ENCODE measurements around the gene PRAMEF12.
"Not testable (repeated sequence)": the region's sequence is repeated elsewhere in the genome, so short reads cannot be mapped to it uniquely, and the experiment has no call there.

PRAMEF12 gene

DNA sequence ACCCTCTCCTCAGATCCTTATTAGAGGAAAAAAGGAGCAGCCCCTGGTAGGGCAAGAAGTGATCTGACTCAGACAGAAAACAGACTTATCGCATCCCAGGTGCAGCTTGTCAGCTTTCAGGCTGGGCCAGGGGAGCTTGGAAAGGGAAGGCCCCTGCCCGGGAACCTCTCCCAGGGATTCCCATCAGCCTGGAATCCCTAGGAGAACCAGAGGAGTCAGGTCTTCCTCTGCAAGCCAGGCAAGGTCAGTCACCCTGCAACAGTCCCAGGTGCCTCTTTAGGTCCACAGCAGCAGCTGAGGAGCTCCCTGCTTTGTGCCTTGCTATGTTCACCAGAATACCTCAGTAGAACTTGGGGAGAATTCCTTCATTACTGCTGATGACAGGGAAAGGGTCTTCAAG is 2.9 kb upstream of the PRAMEF12 start:
- DNase-seq (ENCODE audit: low read depth in 3 of 3): no peak

- no peak for DNase-seq (ENCODE audit: low read depth in 3 of 3)
Observed at GRCh38 chr1:12771186-12771585, 2.4 kb upstream of the PRAMEF12 start.

DNA sequence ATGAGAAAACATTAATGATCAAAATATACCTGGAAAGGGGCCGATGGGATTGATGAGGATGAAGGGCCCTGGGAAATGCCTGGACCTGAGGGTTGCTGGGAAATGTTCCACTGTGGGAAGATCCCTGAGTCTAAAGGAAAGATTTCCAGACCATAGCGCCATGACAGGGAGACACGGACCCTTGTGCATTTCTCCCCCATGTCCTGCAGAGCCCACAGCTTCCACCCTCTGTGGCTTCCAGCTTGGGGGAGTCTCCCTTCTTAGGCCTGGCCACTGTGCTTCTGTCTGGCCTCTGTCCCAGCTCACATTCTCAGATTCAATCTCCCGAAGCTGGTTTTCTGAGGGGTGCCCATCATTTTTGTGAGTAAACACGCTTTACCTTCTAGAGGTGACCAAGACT is 1.0 kb upstream of the PRAMEF12 start:
- DNase-seq (ENCODE audit: low read depth in 3 of 3): no peak

GRCh38 chr1:12774801-12775345 is 1.3 kb downstream of the PRAMEF12 start:
- DNase-seq (ENCODE audit: low read depth in 3 of 3): no peak

GRCh38 chr1:12775443-12775842 is 1.9 kb downstream of the PRAMEF12 start:
- no peak for DNase-seq (ENCODE audit: low read depth in 3 of 3)

- no peak for DNase-seq (ENCODE audit: low read depth in 3 of 3)
Observed at GRCh38 chr1:12776801-12777557, 3.4 kb downstream of the PRAMEF12 start.

- DNase-seq (ENCODE audit: low read depth in 3 of 3): no peak
Observed at GRCh38 chr1:12778061-12778460, 4.5 kb downstream of the PRAMEF12 start.

GRCh38 chr1:12778907-12779306 is 5.4 kb downstream of the PRAMEF12 start:
- DNase-seq (ENCODE audit: low read depth in 3 of 3): no peak

- not testable (repeated sequence) for DNase-seq (ENCODE audit: low read depth in 3 of 3)
Observed at GRCh38 chr1:12781488-12781887, 8.0 kb downstream of the PRAMEF12 start.

GRCh38 chr1:12783783-12784182 is 10.2 kb downstream of the PRAMEF12 start:
- not testable (repeated sequence) for DNase-seq (ENCODE audit: low read depth in 3 of 3)

GRCh38 chr1:12784729-12785128 is 11.2 kb downstream of the PRAMEF12 start:
- not testable (repeated sequence) for DNase-seq (ENCODE audit: low read depth in 3 of 3)

DNA sequence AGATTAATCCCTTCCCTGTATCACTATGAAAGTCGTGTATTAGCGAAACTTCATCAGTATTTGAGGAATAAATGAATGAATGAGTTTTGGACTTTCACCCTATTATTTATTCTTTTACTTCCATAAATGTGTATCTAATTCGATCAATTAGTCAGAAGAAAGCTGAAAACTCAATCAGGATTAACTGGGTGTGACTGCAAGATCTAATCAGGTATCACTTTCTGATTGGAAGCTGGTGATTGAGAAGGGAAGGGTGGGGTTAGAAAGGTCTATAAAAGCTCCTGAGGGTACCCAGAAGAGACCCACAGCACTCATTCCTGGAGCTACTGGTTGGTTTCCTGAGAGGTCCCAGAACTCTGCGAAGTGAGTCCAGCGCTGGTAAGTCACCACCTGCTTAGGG is 17.6 kb downstream of the PRAMEF12 start, which contains the start of gene PRAMEF1:
Gene PRAMEF1, plus strand, starts transcription at position 301 of the 400 bp plus-strand sequence. CDS start 1,831 bp downstream, outside the sequence.
- not testable (repeated sequence) for DNase-seq (ENCODE audit: low read depth in 3 of 3)

DNA sequence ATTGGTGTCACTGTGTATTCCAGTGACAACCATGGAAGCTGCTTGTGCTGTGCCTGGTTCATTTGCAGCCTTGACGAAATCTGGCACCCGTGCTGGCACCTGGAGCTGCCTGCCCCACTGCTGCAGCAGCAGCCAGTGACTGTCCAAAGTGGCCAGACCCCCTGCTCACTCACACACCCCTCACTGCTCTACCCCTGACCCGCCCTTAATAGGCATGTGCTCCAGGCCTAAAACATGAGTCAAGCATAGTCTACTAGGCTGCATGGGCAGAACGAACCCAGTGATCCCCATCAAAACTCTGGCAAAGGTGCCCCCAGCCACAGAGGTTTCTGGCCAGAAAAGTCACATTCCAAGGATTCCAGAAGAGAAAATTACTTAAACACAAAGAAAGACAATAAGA is 25.4 kb downstream of the PRAMEF12 start:
- no peak for DNase-seq (ENCODE audit: low read depth in 3 of 3)

- no peak for DNase-seq (ENCODE audit: low read depth in 3 of 3)
Observed at GRCh38 chr1:12799730-12800129, 26.2 kb downstream of the PRAMEF12 start.

- no peak for DNase-seq (ENCODE audit: low read depth in 3 of 3)
Observed at GRCh38 chr1:12809933-12810332, 36.4 kb downstream of the PRAMEF12 start.

- no peak for DNase-seq (ENCODE audit: low read depth in 3 of 3)
Observed at GRCh38 chr1:12810691-12811408, 37.3 kb downstream of the PRAMEF12 start.

- DNase-seq (ENCODE audit: low read depth in 3 of 3): no peak
Observed at GRCh38 chr1:12811409-12811784, 37.9 kb downstream of the PRAMEF12 start.

DNA sequence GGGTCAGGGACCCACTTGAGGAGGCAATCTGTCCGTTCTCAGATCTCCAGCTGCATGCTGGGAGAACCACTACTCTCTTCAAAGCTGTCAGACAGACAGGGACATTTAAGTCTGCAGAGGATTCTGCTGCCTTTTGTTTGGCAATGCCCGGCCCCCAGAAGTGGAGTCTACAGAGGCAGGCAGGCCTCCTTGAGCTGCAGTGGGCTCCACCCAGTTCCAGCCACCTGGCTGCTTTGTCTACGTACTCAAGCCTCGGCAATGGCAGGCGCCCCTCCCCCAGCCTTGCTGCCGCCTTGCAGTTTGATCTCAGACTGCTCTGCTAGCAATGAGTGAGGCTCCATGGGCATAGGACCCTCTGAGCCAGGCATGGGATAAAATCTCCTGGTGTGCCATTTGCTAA is 45.5 kb downstream of the PRAMEF12 start:
- DNase-seq (ENCODE audit: low read depth in 3 of 3): not testable (repeated sequence)

Data from stimulated activated CD4-positive, alpha-beta T cell treated with anti-CD3 and anti-CD28 coated beads, TNF-alpha, amount 100 ng/mL, for 4 hours (primary cell).